ENCODE results near the gene MOG.

The MOG gene

GRCh38 chr6:29696147-29697125 lies 39.5 kb downstream of the MOG start:
- TF ChIP-seq YY1 (IDR thresholded peaks at IDR 0.05; ENCODE audit: insufficient read depth, insufficient read length) (no peak), ZNF274 (IDR thresholded peaks at IDR 0.05; ENCODE audit: low read depth, low read length) (no peak), SUZ12 (IDR thresholded peaks at IDR 0.05; ENCODE audit: extremely low read depth, insufficient read depth, insufficient read length) (no peak)
- Histone ChIP-seq H3K36me3 (ENCODE audit: insufficient read depth, insufficient read length, low read length) (no peaks in the 10 kb centered on the region), H3K4me1 (ENCODE audit: insufficient read depth, insufficient read length) (peaks cover 2% of the 10 kb centered on the region), H3K4me3 (ENCODE audit: insufficient read length, low read depth) (no peak overlapping the region), H3K27me3 (ENCODE audit: insufficient read depth, insufficient read length) (no peaks in the 10 kb centered on the region), H3K9me3 (ENCODE audit: insufficient read depth, low read length) (no peaks in the 10 kb centered on the region), H3K9ac (ENCODE audit: insufficient read length, low read depth) (no peak overlapping the region)
- DNase-seq (ENCODE audit: low read depth, low spot score) = no peak

- Histone ChIP-seq H3K4me3 (ENCODE audit: insufficient read length, low read depth) (no peak overlapping the region), H3K4me1 (ENCODE audit: insufficient read depth, insufficient read length) (no peaks in the 10 kb centered on the region), H3K9ac (ENCODE audit: insufficient read length, low read depth) (no peak overlapping the region), H3K36me3 (ENCODE audit: insufficient read depth, insufficient read length, low read length) (no peaks in the 10 kb centered on the region), H3K27me3 (ENCODE audit: insufficient read depth, insufficient read length) (no peaks in the 10 kb centered on the region), H3K9me3 (ENCODE audit: insufficient read depth, low read length) (no peaks in the 10 kb centered on the region)
- DNase-seq (ENCODE audit: low read depth, low spot score) = no peak
- no peak for TF ChIP-seq ZNF274 (IDR thresholded peaks at IDR 0.05; ENCODE audit: low read depth, low read length)
- TF ChIP-seq YY1 (IDR thresholded peaks at IDR 0.05; ENCODE audit: insufficient read depth, insufficient read length) = no peak
- no peak for TF ChIP-seq SUZ12 (IDR thresholded peaks at IDR 0.05; ENCODE audit: extremely low read depth, insufficient read depth, insufficient read length)
Measured at GRCh38 chr6:29702519-29703103, 45.7 kb downstream of the MOG start.

GRCh38 chr6:29705389-29706231 lies 48.7 kb downstream of the MOG start:
- Histone ChIP-seq H3K36me3 (ENCODE audit: insufficient read depth, insufficient read length, low read length) (no peaks in the 10 kb centered on the region), H3K27me3 (ENCODE audit: insufficient read depth, insufficient read length) (no peaks in the 10 kb centered on the region), H3K4me3 (ENCODE audit: insufficient read length, low read depth) (no peak overlapping the region), H3K9ac (ENCODE audit: insufficient read length, low read depth) (no peak overlapping the region), H3K9me3 (ENCODE audit: insufficient read depth, low read length) (no peaks in the 10 kb centered on the region), H3K4me1 (ENCODE audit: insufficient read depth, insufficient read length) (no peaks in the 10 kb centered on the region)
- TF ChIP-seq ZNF274 (IDR thresholded peaks at IDR 0.05; ENCODE audit: low read depth, low read length) (no peak), SUZ12 (IDR thresholded peaks at IDR 0.05; ENCODE audit: extremely low read depth, insufficient read depth, insufficient read length) (no peak), YY1 (IDR thresholded peaks at IDR 0.05; ENCODE audit: insufficient read depth, insufficient read length) (no peak)
- no peak for DNase-seq (ENCODE audit: low read depth, low spot score)

GRCh38 chr6:29708432-29709179 lies 51.7 kb downstream of the MOG start:
- H3K4me1 ChIP-seq (ENCODE audit: insufficient read depth, insufficient read length) = no peaks in the 10 kb centered on the region
- no peaks in the 10 kb centered on the region for H3K36me3 ChIP-seq (ENCODE audit: insufficient read depth, insufficient read length, low read length)
- H3K27me3 ChIP-seq (ENCODE audit: insufficient read depth, insufficient read length) = no peaks in the 10 kb centered on the region
- no peak overlapping the region for H3K9ac ChIP-seq (ENCODE audit: insufficient read length, low read depth)
- DNase-seq (ENCODE audit: low read depth, low spot score) = no peak
- no peaks in the 10 kb centered on the region for H3K9me3 ChIP-seq (ENCODE audit: insufficient read depth, low read length)
- H3K4me3 ChIP-seq (ENCODE audit: insufficient read length, low read depth) = no peak overlapping the region
- TF ChIP-seq YY1 (IDR thresholded peaks at IDR 0.05; ENCODE audit: insufficient read depth, insufficient read length) (no peak), ZNF274 (IDR thresholded peaks at IDR 0.05; ENCODE audit: low read depth, low read length) (no peak), SUZ12 (IDR thresholded peaks at IDR 0.05; ENCODE audit: extremely low read depth, insufficient read depth, insufficient read length) (no peak)

DNA sequence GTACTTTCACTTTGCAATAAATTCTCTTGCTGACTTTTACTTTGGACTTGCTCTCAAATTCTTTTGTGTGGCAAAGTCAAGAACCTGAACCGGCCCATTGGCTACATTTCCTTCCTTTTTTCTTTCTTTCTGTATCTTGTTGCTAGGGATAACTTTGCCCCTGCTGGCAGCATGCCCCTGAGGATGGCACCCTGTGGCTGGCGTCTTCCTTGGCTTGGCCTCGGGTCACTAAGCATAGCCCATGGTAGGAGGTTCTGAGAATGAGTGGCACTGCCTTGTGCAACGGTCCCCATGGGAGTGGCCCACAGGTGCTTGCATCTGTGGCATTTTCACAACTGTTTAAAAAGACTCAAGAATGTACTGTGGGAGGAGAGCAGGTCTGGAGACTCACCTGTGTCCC lies 52.3 kb downstream of the MOG start:
- TF ChIP-seq SUZ12 (IDR thresholded peaks at IDR 0.05; ENCODE audit: extremely low read depth, insufficient read depth, insufficient read length) (no peak), YY1 (IDR thresholded peaks at IDR 0.05; ENCODE audit: insufficient read depth, insufficient read length) (no peak), ZNF274 (IDR thresholded peaks at IDR 0.05; ENCODE audit: low read depth, low read length) (no peak)
- Histone ChIP-seq H3K9ac (ENCODE audit: insufficient read length, low read depth) (no peak overlapping the region), H3K4me3 (ENCODE audit: insufficient read length, low read depth) (no peak overlapping the region), H3K9me3 (ENCODE audit: insufficient read depth, low read length) (no peaks in the 10 kb centered on the region), H3K36me3 (ENCODE audit: insufficient read depth, insufficient read length, low read length) (no peaks in the 10 kb centered on the region), H3K4me1 (ENCODE audit: insufficient read depth, insufficient read length) (no peaks in the 10 kb centered on the region), H3K27me3 (ENCODE audit: insufficient read depth, insufficient read length) (no peaks in the 10 kb centered on the region)
- DNase-seq (ENCODE audit: low read depth, low spot score) = no peak

- no peak for TF ChIP-seq ZNF274 (IDR thresholded peaks at IDR 0.05; ENCODE audit: low read depth, low read length)
- no peak for TF ChIP-seq YY1 (IDR thresholded peaks at IDR 0.05; ENCODE audit: insufficient read depth, insufficient read length)
- TF ChIP-seq SUZ12 (IDR thresholded peaks at IDR 0.05; ENCODE audit: extremely low read depth, insufficient read depth, insufficient read length) = no peak
- no peak overlapping the region for H3K4me3 ChIP-seq (ENCODE audit: insufficient read length, low read depth)
Measured at GRCh38 chr6:29710281-29710941, 53.5 kb downstream of the MOG start.

More at GRCh38 chr6:29710281-29710941, 53.5 kb downstream of the MOG start:
- Histone ChIP-seq H3K36me3 (ENCODE audit: insufficient read depth, insufficient read length, low read length) (no peaks in the 10 kb centered on the region), H3K27me3 (ENCODE audit: insufficient read depth, insufficient read length) (no peaks in the 10 kb centered on the region), H3K4me1 (ENCODE audit: insufficient read depth, insufficient read length) (no peaks in the 10 kb centered on the region), H3K9ac (ENCODE audit: insufficient read length, low read depth) (no peak overlapping the region), H3K9me3 (ENCODE audit: insufficient read depth, low read length) (no peaks in the 10 kb centered on the region)
- no peak for DNase-seq (ENCODE audit: low read depth, low spot score)
